GM10847 (cell line): Measurements from ENCODE around the gene ARHGEF3.

Experiments used
- POLR2A ChIP-seq: IDR thresholded peaks from 2 replicates; pipeline ENCODE4 v1.6.1; 2011; ENCODE audit not compliant: insufficient read length; ENCODE audit errors: extremely low read depth

Gene ARHGEF3

GRCh38 chr3:56775445-56775837 lies 26.3 kb downstream of the ARHGEF3 start:
- no peak for TF ChIP-seq POLR2A

- no peak for TF ChIP-seq POLR2A
These were observed 27.8 kb downstream of the ARHGEF3 start for GRCh38 chr3:56773986-56774385.

- TF ChIP-seq POLR2A: no peak
These were observed 28.5 kb downstream of the ARHGEF3 start for GRCh38 chr3:56772952-56773938.

GRCh38 chr3:56771376-56771775 lies 30.4 kb downstream of the ARHGEF3 start:
- no peak for TF ChIP-seq POLR2A

- TF ChIP-seq POLR2A: no peak
These were observed 32.5 kb downstream of the ARHGEF3 start for GRCh38 chr3:56769116-56769707.

GRCh38 chr3:56764904-56765547 lies 36.7 kb downstream of the ARHGEF3 start:
- TF ChIP-seq POLR2A: no peak

- TF ChIP-seq POLR2A: no peak
These were observed 37.6 kb downstream of the ARHGEF3 start for GRCh38 chr3:56764184-56764583.

- TF ChIP-seq POLR2A: no peak
These were observed 38.5 kb downstream of the ARHGEF3 start for GRCh38 chr3:56763233-56763632.

GRCh38 chr3:56762718-56763117 lies 39.0 kb downstream of the ARHGEF3 start:
- no peak for TF ChIP-seq POLR2A

GRCh38 chr3:56761887-56762651 lies 39.7 kb downstream of the ARHGEF3 start:
- no peak for TF ChIP-seq POLR2A

GRCh38 chr3:56761023-56761422 lies 40.7 kb downstream of the ARHGEF3 start:
- no peak for TF ChIP-seq POLR2A

GRCh38 chr3:56759532-56759931 lies 42.2 kb downstream of the ARHGEF3 start:
- TF ChIP-seq POLR2A: no peak

GRCh38 chr3:56758539-56758981 lies 43.2 kb downstream of the ARHGEF3 start:
- no peak for TF ChIP-seq POLR2A

- TF ChIP-seq POLR2A: no peak
These were observed 46.9 kb downstream of the ARHGEF3 start for GRCh38 chr3:56754741-56755417.
